Measurements from ENCODE around the gene PGAM2.
A peak's percentile ranks its signal among the peaks of the same experiment; 100 is the strongest.
"Not testable (repeated sequence)": the region's sequence is repeated elsewhere in the genome, so short reads cannot be mapped to it uniquely, and the experiment has no call there.

The PGAM2 gene

GRCh38 chr7:44019825-44020224 is 45.5 kb downstream of the PGAM2 start:
- not testable (repeated sequence) for DNase-seq

- peak; percentile 99 for DNase-seq
Measured at GRCh38 chr7:44018857-44019807, 46.2 kb downstream of the PGAM2 start.

- DNase-seq = not testable (repeated sequence)
Measured at GRCh38 chr7:44015090-44015489, 50.3 kb downstream of the PGAM2 start.

Data from femur (tissue), 1 donor.